ENCODE measurements around the gene FAM222B. TPM values are rescaled to one million over a fixed set of nuclear protein-coding genes. Genes with fewer than 3 reads are reported as not detected.

The FAM222B gene
- total RNA-seq, 4 donors from 2014 or later = 10.7 to 18.0 (median 12.0) TPM

DNA sequence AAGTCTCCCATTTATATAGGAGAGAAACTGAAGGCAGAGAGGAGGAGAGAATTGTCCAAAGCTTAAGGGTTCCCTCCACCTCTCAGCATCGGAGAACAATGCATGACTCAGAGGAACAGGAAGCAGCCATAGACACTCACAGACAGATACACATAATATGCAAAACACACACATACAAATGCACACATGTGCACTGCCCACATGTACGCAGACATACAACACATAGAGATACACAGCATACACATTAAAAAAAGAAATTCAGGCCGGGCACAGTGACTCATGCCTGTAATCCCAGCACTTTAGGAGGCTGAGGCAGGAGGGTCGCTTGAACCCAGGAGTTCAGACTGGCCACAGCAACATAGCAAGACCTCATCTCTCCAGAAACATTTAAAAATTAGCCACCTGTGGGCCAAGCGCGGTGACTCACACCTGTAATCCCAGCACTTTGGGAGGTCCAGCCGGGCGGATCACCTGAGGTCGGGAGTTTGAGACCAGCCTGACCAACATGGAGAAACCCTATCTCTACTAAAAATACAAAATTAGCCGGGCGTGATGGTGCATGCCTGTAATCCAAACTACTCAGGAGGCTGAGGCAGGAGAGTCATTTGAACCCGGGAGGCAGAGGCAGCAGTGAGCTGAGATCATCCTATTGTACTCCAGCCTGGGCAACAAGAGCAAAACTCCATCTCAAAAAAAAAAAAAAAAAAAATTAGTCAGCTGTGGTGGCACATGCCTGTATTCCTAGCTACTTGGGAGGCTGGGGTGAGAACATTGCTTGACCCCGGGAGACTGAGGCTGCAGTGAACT is 23.6 kb upstream of the FAM222B start:
- 89 to 90% methylated on average over 13 of the region's 13 CpGs for WGBS, 2 donors
- no peak overlapping the region for H3K4me3 ChIP-seq (ENCODE audit: low read depth, poor library complexity, severe bottlenecking)
- DNase-seq (ENCODE audit: low spot score in 2 of 2) = no peak
- intact Hi-C loops (cut with DNase I; ENCODE audit: low total_unique reads) = no loop called here
- TF ChIP-seq, protein P1, sequence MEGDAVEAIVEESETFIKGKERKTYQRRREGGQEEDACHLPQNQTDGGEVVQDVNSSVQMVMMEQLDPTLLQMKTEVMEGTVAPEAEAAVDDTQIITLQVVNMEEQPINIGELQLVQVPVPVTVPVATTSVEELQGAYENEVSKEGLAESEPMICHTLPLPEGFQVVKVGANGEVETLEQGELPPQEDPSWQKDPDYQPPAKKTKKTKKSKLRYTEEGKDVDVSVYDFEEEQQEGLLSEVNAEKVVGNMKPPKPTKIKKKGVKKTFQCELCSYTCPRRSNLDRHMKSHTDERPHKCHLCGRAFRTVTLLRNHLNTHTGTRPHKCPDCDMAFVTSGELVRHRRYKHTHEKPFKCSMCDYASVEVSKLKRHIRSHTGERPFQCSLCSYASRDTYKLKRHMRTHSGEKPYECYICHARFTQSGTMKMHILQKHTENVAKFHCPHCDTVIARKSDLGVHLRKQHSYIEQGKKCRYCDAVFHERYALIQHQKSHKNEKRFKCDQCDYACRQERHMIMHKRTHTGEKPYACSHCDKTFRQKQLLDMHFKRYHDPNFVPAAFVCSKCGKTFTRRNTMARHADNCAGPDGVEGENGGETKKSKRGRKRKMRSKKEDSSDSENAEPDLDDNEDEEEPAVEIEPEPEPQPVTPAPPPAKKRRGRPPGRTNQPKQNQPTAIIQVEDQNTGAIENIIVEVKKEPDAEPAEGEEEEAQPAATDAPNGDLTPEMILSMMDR (IDR thresholded peaks at IDR 0.05) = no peak
- TF ChIP-seq POLR2A (IDR thresholded peaks at IDR 0.05) = no peak

DNA sequence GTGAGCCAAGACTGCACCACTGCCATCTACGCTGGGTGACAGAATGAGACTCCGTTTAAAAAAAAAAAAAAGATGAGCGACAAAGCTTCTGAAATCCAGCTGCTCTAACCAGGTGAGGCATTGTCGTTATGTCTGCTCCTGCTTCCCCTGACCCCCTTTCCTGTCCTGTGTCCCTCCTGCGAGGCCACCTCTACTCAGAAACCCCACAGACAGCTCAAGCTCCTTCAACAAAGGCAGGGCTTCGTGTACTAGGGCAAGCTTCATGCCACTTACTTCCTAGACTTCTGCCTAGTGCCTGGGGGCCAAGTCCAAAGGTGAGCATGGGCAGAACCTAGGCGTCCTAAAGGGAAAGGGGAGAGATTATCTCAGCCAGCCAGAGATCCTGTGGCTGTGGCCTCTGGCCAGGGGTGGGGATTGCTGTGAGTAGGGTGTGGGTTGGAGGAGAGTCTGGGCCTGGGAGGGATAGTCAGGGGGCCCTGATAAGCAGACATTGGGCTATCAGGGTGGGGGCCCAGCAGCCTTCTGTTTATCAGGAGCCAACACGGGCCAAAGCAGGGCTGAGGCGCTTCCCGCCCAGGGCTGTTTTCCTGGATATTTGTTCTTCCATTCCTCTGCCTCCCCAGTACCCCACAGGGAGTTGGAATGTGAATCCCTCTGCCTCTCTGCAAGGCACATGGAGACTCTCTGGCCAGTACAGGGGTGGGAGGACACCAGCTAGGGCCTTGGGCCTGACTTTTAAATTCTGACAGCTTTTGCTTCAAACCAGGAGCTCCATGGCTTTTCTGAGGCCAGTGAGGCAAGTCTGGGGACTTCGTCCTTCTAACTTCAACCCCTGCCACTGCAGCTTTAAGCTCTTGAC is 22.6 kb upstream of the FAM222B start:
- no peak for TF ChIP-seq POLR2A (IDR thresholded peaks at IDR 0.05)
- TF ChIP-seq, protein P1 (IDR thresholded peaks at IDR 0.05) = no peak

DNA sequence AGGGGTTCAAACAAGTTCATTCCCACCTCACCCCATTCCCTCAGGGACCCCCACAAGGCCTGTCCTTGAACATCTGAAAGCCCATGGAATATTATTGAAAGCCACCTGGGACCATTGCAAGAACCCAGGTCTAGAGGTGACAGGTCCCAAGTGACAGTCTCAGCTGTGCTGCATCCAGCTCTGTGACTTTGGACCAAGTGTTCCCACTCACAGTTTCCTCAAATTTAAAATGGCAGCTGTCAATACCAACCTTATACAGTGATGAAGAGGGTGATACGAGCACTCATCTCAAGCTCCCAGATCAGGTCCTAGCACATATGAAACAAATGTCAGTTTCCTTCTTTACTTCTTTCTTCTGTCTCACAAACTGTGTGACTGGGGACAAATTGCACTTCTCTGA is 21.4 kb upstream of the FAM222B start:
- WGBS, 2 donors = 88 to 90% methylated on average over 1 of the region's 1 CpG

More for the DNA sequence above, 22.6 kb upstream of the FAM222B start:
- WGBS, 2 donors = 86 to 87% methylated on average over 11 of the region's 11 CpGs
- H3K4me3 ChIP-seq (ENCODE audit: low read depth, poor library complexity, severe bottlenecking) = no peak overlapping the region
- intact Hi-C loops (cut with DNase I; ENCODE audit: low total_unique reads) = no loop called here
- no peak for DNase-seq (ENCODE audit: low spot score in 2 of 2)

DNA sequence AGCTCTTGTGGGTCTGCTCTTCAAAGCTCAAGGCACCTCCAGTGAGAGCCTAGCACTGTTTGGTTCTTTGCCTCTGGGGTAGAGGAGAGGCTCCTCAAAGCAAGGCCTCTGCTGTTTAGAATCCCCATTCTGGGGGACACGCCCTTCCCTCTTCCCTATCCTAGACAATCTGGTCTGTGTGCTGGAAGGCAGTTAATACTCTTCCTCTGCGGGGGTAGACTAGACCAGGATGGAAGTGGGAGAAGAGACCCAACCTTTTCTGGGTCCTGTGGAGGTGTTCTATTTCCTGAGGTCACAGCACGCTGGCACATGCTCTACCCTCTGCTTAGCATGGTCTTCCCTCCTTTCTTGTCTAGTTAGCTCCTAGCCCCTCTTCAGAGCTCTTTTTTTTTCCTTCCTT is 20.0 kb upstream of the FAM222B start:
- intact Hi-C loops (cut with DNase I; ENCODE audit: low total_unique reads) = no loop called here
- TF ChIP-seq POLR2A (IDR thresholded peaks at IDR 0.05) = no peak
- TF ChIP-seq, protein P1 (IDR thresholded peaks at IDR 0.05) = no peak
- WGBS, 2 donors = 85 to 90% methylated on average over 3 of the region's 3 CpGs
- no peak for DNase-seq (ENCODE audit: low spot score in 2 of 2)
- H3K4me3 ChIP-seq (ENCODE audit: low read depth, poor library complexity, severe bottlenecking) = no peak overlapping the region

More for the DNA sequence above, 21.4 kb upstream of the FAM222B start:
- no peak for DNase-seq (ENCODE audit: low spot score in 2 of 2)
- no peak overlapping the region for H3K4me3 ChIP-seq (ENCODE audit: low read depth, poor library complexity, severe bottlenecking)
- TF ChIP-seq, protein P1 (IDR thresholded peaks at IDR 0.05) = no peak
- no peak for TF ChIP-seq POLR2A (IDR thresholded peaks at IDR 0.05)
- intact Hi-C loops (cut with DNase I; ENCODE audit: low total_unique reads) = no loop called here

DNA sequence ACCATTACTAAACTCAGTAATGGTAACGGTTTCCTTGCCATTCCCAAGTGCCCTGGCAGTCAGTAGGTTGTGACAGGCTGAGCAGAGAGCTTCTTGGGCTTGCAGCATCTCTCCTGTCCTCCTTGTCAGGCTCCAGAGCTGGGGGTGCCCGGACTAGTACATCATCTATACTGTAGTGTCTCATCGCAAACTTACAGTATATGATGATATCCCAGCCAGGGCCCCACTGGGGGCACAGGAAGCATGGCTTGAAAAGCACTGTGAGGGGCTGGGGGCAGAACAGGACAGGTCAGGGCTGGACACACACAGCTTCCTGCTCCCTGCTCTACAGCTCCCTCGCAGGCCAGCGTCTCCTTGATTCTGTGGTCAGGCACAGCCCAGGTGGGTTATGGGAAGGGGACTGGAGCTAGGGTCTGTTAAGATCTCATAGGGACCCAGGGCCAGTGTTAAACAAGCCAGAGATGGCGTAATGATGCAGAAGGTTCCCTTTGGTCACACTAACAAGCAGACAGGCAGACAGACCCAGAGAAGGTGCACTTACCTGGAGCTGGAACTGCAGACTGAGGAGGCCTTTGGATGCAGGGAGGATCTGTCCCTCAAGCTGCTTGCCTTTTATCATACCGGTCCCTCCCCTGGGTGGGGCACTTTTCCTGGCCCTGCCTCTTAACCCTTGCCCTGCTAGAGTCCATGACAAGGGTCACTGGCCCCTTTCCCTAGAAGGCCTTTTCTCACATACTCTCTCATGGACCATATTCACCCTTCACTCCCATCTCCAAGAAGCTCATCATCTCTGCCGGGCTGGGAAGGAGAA is 19.0 kb upstream of the FAM222B start:
- TF ChIP-seq, protein P1 (IDR thresholded peaks at IDR 0.05) = no peak
- TF ChIP-seq POLR2A (IDR thresholded peaks at IDR 0.05) = no peak
- DNase-seq (ENCODE audit: low spot score in 2 of 2) = no peak
- intact Hi-C loops (cut with DNase I; ENCODE audit: low total_unique reads) = no loop called here
- 66 to 68% methylated on average over 8 of the region's 8 CpGs for WGBS, 2 donors
- no peak overlapping the region for H3K4me3 ChIP-seq (ENCODE audit: low read depth, poor library complexity, severe bottlenecking)
